Epidermal melanocyte (primary cell): Measurements from ENCODE around the gene PEMT.

ENCODE experiments used
- DNase-seq: peaks from one replicate; pipeline ENCODE4 v3.0.0; 2011; ENCODE audit warnings: low spot score; ENCODE audit not compliant: insufficient read length

PEMT gene

GRCh38 chr17:17570798-17571716 lies 20.5 kb downstream of the PEMT start:
- no peak for DNase-seq

- DNase-seq, result no peak
These were observed 21.2 kb downstream of the PEMT start for GRCh38 chr17:17570140-17570797.

- DNase-seq, result no peak
These were observed 21.8 kb downstream of the PEMT start for GRCh38 chr17:17569691-17570090.

- no peak for DNase-seq
These were observed 22.7 kb downstream of the PEMT start for GRCh38 chr17:17568772-17569195.

GRCh38 chr17:17567631-17568030 lies 23.9 kb downstream of the PEMT start:
- no peak for DNase-seq

- DNase-seq, result no peak
These were observed 24.5 kb downstream of the PEMT start for GRCh38 chr17:17566896-17567513.

- no peak for DNase-seq
These were observed 25.8 kb downstream of the PEMT start for GRCh38 chr17:17565471-17566339.

GRCh38 chr17:17564896-17565295 lies 26.6 kb downstream of the PEMT start:
- no peak for DNase-seq

- DNase-seq, result no peak
These were observed 27.2 kb downstream of the PEMT start for GRCh38 chr17:17564323-17564722.

- DNase-seq, result no peak
These were observed 28.0 kb downstream of the PEMT start for GRCh38 chr17:17563530-17563929.

GRCh38 chr17:17562146-17562511 lies 29.4 kb downstream of the PEMT start:
- no peak for DNase-seq

- no peak for DNase-seq
These were observed 29.9 kb downstream of the PEMT start for GRCh38 chr17:17561408-17562145.

GRCh38 chr17:17560975-17561374 lies 30.5 kb downstream of the PEMT start:
- DNase-seq, result no peak

- no peak for DNase-seq
These were observed 31.3 kb downstream of the PEMT start for GRCh38 chr17:17560167-17560566.

- DNase-seq, result no peak
These were observed 32.3 kb downstream of the PEMT start for GRCh38 chr17:17559164-17559563.

- no peak for DNase-seq
These were observed 33.1 kb downstream of the PEMT start for GRCh38 chr17:17558431-17558830.

GRCh38 chr17:17557796-17558195 lies 33.7 kb downstream of the PEMT start:
- DNase-seq, result no peak

GRCh38 chr17:17556671-17557070 lies 34.8 kb downstream of the PEMT start:
- DNase-seq, result no peak

GRCh38 chr17:17555906-17556305 lies 35.6 kb downstream of the PEMT start:
- DNase-seq, result no peak

- DNase-seq, result no peak
These were observed 36.4 kb downstream of the PEMT start for GRCh38 chr17:17555151-17555550.

- DNase-seq, result no peak
These were observed 37.2 kb downstream of the PEMT start for GRCh38 chr17:17554266-17554665.
